Brain microvascular endothelial cell (primary cell): ENCODE measurements around the gene CUL9.

Experiments used
- DNase-seq: peaks from one replicate; pipeline ENCODE4 v3.0.0-alpha.2; 2020
- H3K27ac ChIP-seq: fragments of 250-450 bp; sonication (Bioruptor Pico); 2 replicates; pipeline ENCODE4 v1.5.1; 2020; ENCODE audit warnings: mild to moderate bottlenecking, moderate library complexity
- H3K27me3 ChIP-seq: fragments of 250-450 bp; sonication (Bioruptor Pico); replicated peaks from 2 replicates; pipeline ENCODE4 v1.5.1; 2020; ENCODE audit warnings: mild to moderate bottlenecking
- H3K36me3 ChIP-seq: fragments of 250-450 bp; sonication (Bioruptor Pico); replicated peaks from 2 replicates; pipeline ENCODE4 v1.5.1; 2020; ENCODE audit warnings: mild to moderate bottlenecking
- H3K4me3 ChIP-seq: 2 replicates; pipeline ENCODE4 v1.5.1; 2011; ENCODE audit warnings: low read depth, mild to moderate bottlenecking, control low read depth, low read length, moderate library complexity
- in situ Hi-C: cut with HindIII; loops from 2 replicates; pipeline ENCODE4 v1.10.0; 2017; ENCODE audit warnings: low sequenced_read_pairs, low pct_ligation_motif_present
- TF ChIP-seq, protein P1 (sequence below): IDR thresholded peaks from 2 replicates; pipeline ENCODE4 v1.5.1; 2011; ENCODE audit warnings: low read depth, mild to moderate bottlenecking, moderate library complexity, low read length, control low read depth, inconsistent platforms; ENCODE audit errors: missing control alignments

CUL9 gene

DNA sequence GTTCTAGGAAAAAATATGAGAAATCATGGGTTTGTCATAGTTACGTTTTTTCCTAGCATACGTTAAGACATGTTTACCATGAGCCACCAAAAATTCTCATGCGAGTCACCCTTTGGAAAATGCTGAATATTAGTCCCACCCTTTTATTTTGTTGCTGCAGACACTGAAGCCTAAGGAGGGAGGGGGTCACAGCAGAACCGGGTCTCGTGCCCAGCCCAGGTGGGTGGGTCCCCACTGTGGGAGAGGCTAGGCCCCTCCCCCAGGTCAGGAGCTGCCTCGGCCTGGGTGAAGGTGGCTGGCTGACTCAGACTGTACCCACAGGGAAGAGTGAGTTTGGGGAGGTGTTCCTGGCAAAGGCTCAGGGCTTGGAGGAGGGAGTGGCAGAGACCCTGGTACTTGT, 37.1 kb upstream of the CUL9 start:
- TF ChIP-seq, protein P1, sequence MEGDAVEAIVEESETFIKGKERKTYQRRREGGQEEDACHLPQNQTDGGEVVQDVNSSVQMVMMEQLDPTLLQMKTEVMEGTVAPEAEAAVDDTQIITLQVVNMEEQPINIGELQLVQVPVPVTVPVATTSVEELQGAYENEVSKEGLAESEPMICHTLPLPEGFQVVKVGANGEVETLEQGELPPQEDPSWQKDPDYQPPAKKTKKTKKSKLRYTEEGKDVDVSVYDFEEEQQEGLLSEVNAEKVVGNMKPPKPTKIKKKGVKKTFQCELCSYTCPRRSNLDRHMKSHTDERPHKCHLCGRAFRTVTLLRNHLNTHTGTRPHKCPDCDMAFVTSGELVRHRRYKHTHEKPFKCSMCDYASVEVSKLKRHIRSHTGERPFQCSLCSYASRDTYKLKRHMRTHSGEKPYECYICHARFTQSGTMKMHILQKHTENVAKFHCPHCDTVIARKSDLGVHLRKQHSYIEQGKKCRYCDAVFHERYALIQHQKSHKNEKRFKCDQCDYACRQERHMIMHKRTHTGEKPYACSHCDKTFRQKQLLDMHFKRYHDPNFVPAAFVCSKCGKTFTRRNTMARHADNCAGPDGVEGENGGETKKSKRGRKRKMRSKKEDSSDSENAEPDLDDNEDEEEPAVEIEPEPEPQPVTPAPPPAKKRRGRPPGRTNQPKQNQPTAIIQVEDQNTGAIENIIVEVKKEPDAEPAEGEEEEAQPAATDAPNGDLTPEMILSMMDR = no peak
- Histone ChIP-seq H3K4me3 (no peak overlapping the region), H3K27ac (no peak overlapping the region), H3K27me3 (no peaks in the 10 kb centered on the region), H3K36me3 (peaks cover 13% of the 10 kb centered on the region)
- in situ Hi-C loops = no loop called here
- DNase-seq = no peak

DNA sequence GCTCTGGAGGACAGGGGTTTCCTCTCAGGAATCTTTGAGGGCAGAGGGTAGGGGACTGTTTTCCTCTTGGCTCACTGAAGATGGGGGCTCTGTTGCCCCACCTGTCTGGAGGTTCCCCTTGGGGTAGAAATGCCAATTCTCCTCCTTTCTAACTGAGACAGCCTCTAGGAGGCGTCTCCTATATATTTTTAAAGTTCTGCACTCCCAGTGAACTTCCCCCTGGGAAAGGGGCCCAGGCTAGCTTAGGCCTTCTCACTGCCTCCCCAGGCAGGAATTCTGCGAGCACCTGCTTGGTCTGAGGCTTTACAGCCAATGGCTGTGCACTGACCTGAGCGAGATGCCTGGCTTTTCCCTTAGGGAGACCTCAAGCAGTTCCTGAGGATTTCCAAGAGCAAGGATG, 35.7 kb upstream of the CUL9 start:
- TF ChIP-seq, protein P1 = no peak
- no peak for DNase-seq
- no peaks in the 10 kb centered on the region for H3K27me3 ChIP-seq
- in situ Hi-C loops = no loop called here
- H3K36me3 ChIP-seq = peaks cover 13% of the 10 kb centered on the region
- H3K4me3 ChIP-seq = no peak overlapping the region
- no peak overlapping the region for H3K27ac ChIP-seq

DNA sequence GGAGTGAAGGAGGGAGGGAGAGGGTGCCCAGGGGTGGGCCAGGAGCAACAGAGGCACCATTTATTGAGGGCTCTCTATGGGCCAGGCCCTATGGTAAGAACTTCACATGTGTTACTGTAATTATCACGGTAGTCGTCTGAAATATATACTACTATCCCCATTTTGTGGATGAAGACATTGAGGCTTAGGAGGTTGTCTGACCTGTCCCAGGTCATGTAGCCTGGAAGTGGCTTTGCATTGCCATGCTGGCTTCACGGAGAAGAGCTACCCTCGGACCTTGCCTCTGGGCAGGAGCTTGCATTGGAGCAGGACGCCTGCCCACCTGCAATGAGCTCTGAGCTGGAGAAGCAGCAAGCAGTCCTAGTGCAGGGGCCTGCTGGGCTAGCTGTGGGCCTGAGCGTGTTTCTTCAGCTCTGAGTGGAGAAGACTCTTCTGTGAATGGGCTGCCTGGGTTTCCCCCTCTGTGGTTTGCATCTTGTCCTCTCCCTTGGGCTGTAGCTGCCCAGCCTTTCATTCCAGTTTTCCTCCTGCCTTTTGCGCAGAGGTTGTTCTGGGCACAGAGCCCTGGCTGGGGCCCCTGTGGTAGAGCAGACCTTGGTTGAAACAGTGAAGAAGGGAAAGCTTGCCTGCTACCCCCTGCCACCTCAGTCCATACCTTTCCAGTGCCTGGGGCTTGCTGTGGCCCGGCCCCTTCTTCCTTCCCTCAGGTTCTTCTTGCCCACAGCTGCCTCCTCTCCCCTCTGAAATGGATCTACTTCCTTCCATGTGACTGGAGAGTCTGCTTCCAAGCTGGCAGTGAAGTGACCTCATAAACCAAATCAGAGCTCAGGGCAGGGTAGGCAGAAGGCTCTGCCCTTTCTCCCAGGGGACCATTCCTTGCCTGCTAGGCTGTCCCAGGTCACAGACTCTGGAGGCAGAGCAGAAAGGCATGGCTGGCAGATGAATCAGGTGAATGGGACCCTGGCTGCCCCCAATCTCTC, 35.0 kb upstream of the CUL9 start:
- TF ChIP-seq, protein P1 = no peak
- Histone ChIP-seq H3K36me3 (peaks cover 13% of the 10 kb centered on the region), H3K27ac (no peak overlapping the region), H3K4me3 (no peak overlapping the region), H3K27me3 (no peaks in the 10 kb centered on the region)
- no peak for DNase-seq
- in situ Hi-C loops = no loop called here

DNA sequence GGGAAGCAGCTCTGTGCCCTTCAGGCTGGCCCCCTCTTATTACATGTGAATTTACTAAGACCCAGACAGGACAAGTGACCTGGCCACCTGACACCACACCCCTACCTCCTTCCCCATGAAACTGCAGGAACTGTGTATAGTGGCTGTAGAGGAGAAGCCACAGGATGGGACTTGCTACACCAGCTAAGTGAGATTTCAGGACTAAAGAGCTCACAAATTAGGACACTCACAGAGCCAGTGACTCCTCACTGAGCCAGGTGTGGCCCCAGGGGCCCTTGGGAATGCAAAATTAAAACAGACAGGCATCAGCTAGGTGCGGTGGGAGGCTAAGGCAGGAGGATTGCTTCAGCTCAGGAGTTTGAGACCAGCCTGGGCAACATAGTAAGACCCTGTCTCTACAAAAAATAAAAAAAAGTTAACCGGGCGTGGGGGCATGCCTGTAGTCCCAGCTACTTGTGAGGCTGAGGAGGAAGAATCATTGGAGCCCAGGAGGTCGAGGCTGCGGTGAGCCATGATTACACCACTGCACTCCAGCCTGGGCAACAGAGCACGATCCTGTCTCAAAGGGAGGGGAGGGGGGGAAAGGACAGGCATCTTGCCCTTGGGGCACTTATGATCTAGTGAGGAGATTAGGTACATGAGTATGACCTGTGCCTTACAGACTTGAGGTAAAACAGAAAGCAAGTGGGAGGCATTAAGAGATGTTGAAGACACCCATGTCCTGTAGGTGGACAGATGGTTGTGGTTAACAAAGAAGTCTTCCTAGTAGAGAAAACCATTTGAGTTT, 34.1 kb upstream of the CUL9 start:
- peaks cover 17% of the 10 kb centered on the region for H3K36me3 ChIP-seq
- no peaks in the 10 kb centered on the region for H3K27me3 ChIP-seq
- in situ Hi-C loops = no loop called here
- DNase-seq = no peak
- H3K4me3 ChIP-seq = no peak overlapping the region
- H3K27ac ChIP-seq = no peak overlapping the region
- TF ChIP-seq, protein P1 = no peak

DNA sequence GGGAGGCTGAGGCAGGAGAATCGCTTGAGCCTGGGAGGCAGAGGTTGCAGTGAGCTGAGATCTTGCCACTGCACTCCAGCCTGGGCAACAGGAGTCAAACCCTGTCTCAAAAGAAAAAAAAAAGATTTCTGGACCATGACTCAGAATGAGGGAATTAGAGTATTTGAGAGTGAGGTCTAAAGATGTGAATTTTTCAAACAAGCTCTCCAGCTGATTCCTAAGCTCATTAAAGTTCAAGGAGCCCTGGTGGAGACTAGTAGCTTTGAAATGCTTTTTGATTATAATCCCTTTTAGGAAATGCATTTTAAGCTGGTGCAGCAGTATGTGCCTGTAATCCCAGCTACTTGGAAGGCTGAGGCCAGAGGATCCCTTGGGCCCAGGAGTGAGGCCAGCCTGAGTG, 32.7 kb upstream of the CUL9 start:
- DNase-seq = no peak
- H3K27me3 ChIP-seq = no peaks in the 10 kb centered on the region
- H3K36me3 ChIP-seq = peaks cover 16% of the 10 kb centered on the region
- TF ChIP-seq, protein P1 = no peak
- H3K27ac ChIP-seq = no peak overlapping the region
- H3K4me3 ChIP-seq = no peak overlapping the region
- in situ Hi-C loops = no loop called here
